ENCODE measurements around the gene STARD9. TPM values are rescaled to one million over a fixed set of nuclear protein-coding genes. Genes with fewer than 3 reads are reported as not detected.
A peak's percentile ranks its signal among the peaks of the same experiment; 100 is the strongest.

The STARD9 gene
- polyA plus RNA-seq, 3 donors = 0.39 TPM; not detected in 2

- Mint-ChIP-seq H3K27me3 (ENCODE audit: low read depth in 3 of 3) (peaks cover 0 to 2% (median 1%) of the 10 kb centered on the region in 3 donors), H3K27ac (peak overlapping the region in 1 of 7 donors; percentile 72)
These were observed 157.6 kb downstream of the STARD9 start for GRCh38 chr15:42733027-42733426.

GRCh38 chr15:42734076-42734672 lies 158.8 kb downstream of the STARD9 start:
- TF ChIP-seq CTCF (IDR thresholded peaks at IDR 0.05) = no peak
- peaks cover 11 to 19% of the 10 kb centered on the region in 2 donors for H3K4me1 ChIP-seq (ENCODE audit: control insufficient read depth in 1 of 2, insufficient read depth in 2 of 2, low read length in 2 of 2)
- Mint-ChIP-seq H3K27ac (peak overlapping the region in 1 of 7 donors; percentile 77), H3K9me3 (no peaks in the 10 kb centered on the region), H3K36me3 (peaks cover 53 to 57% of the 10 kb centered on the region in 2 donors), H3K27me3 (ENCODE audit: low read depth in 3 of 3) (peaks cover 0 to 2% (median 1%) of the 10 kb centered on the region in 3 donors), H3K4me1 (peaks cover 14% of the 10 kb centered on the region), H3K4me3 (no peak overlapping the region)
- H3K36me3 ChIP-seq (replicated peaks in 1 of 2; ENCODE audit: control insufficient read depth in 1 of 2, insufficient read depth in 2 of 2, low read length in 2 of 2) = peaks cover 52 to 59% of the 10 kb centered on the region in 2 donors
- H4K20me1 ChIP-seq (ENCODE audit: insufficient read depth, low read length) = no peaks in the 10 kb centered on the region
- no peak overlapping the region for H3K4me3 ChIP-seq (replicated peaks in 1 of 3; ENCODE audit: low read depth in 2 of 3, low read length in 3 of 3)
- H3K79me2 ChIP-seq (ENCODE audit: insufficient read depth, low read length) = peaks cover 16% of the 10 kb centered on the region
- no peak overlapping the region for H3K9ac ChIP-seq (ENCODE audit: insufficient read depth, low read length, poor library complexity, severe bottlenecking)
- H3K4me2 ChIP-seq (replicated peaks; ENCODE audit: extremely low read depth, low read length, poor library complexity, severe bottlenecking) = no peak overlapping the region
- no peaks in the 10 kb centered on the region for H3K9me3 ChIP-seq (replicated peaks in 1 of 2; ENCODE audit: control insufficient read depth in 1 of 2, insufficient read depth in 1 of 2, low read length in 2 of 2)
- intact Hi-C loops (cut with micrococcal nuclease) = loop anchor here in 1 of 2 donors (10.0 kb wide), 1 partner anchor 191 kb away; the partner anchor contains the start of gene TTBK2
- H3K27me3 ChIP-seq (ENCODE audit: control insufficient read depth in 2 of 2, insufficient read depth in 2 of 2, low read length in 2 of 2) = no peaks in the 10 kb centered on the region
- H2AFZ ChIP-seq (ENCODE audit: insufficient read depth, low read depth, low read length, poor library complexity, severe bottlenecking) = no peak overlapping the region
- 97% methylated on average over 4 of the region's 6 CpGs for WGBS (ENCODE audit: insufficient coverage)
- no peak for DNase-seq
- no peak overlapping the region for H3K27ac ChIP-seq (ENCODE audit: low read depth in 1 of 2, low read length in 2 of 2)

More at GRCh38 chr15:42733027-42733426, 157.6 kb downstream of the STARD9 start:
- intact Hi-C loops (cut with micrococcal nuclease) = loop anchor here in 1 of 2 donors (10.0 kb wide), 1 partner anchor 192 kb away; the partner anchor contains the start of gene TTBK2
- H3K9me3 Mint-ChIP-seq = no peaks in the 10 kb centered on the region
- Histone ChIP-seq H3K9me3 (replicated peaks in 1 of 2; ENCODE audit: control insufficient read depth in 1 of 2, insufficient read depth in 1 of 2, low read length in 2 of 2) (no peaks in the 10 kb centered on the region), H3K4me3 (replicated peaks in 1 of 3; ENCODE audit: low read depth in 2 of 3, low read length in 3 of 3) (no peak overlapping the region), H4K20me1 (ENCODE audit: insufficient read depth, low read length) (no peaks in the 10 kb centered on the region), H2AFZ (ENCODE audit: insufficient read depth, low read depth, low read length, poor library complexity, severe bottlenecking) (no peak overlapping the region), H3K9ac (ENCODE audit: insufficient read depth, low read length, poor library complexity, severe bottlenecking) (no peak overlapping the region), H3K36me3 (replicated peaks in 1 of 2; ENCODE audit: control insufficient read depth in 1 of 2, insufficient read depth in 2 of 2, low read length in 2 of 2) (peaks cover 64 to 71% of the 10 kb centered on the region in 2 donors), H3K27me3 (ENCODE audit: control insufficient read depth in 2 of 2, insufficient read depth in 2 of 2, low read length in 2 of 2) (no peaks in the 10 kb centered on the region), H3K27ac (ENCODE audit: low read depth in 1 of 2, low read length in 2 of 2) (no peak overlapping the region), H3K79me2 (ENCODE audit: insufficient read depth, low read length) (peaks cover 16% of the 10 kb centered on the region), H3K4me1 (ENCODE audit: control insufficient read depth in 1 of 2, insufficient read depth in 2 of 2, low read length in 2 of 2) (peaks cover 11 to 19% of the 10 kb centered on the region in 2 donors), H3K4me2 (replicated peaks; ENCODE audit: extremely low read depth, low read length, poor library complexity, severe bottlenecking) (no peak overlapping the region)
- no peak overlapping the region for H3K4me3 Mint-ChIP-seq
- no peak for TF ChIP-seq CTCF (IDR thresholded peaks at IDR 0.05)
- no peak for DNase-seq
- H3K36me3 Mint-ChIP-seq = peaks cover 61 to 69% of the 10 kb centered on the region in 2 donors
- peaks cover 14% of the 10 kb centered on the region for H3K4me1 Mint-ChIP-seq
- 98% methylated on average over 11 of the region's 11 CpGs for WGBS (ENCODE audit: insufficient coverage)
